ENCODE measurements around the gene ZBTB20. TPM values are rescaled to one million over a fixed set of nuclear protein-coding genes. Genes with fewer than 3 reads are reported as not detected.

ZBTB20 gene
- total RNA-seq, 1 experiment from 2014 or later: 10.7 TPM

DNA sequence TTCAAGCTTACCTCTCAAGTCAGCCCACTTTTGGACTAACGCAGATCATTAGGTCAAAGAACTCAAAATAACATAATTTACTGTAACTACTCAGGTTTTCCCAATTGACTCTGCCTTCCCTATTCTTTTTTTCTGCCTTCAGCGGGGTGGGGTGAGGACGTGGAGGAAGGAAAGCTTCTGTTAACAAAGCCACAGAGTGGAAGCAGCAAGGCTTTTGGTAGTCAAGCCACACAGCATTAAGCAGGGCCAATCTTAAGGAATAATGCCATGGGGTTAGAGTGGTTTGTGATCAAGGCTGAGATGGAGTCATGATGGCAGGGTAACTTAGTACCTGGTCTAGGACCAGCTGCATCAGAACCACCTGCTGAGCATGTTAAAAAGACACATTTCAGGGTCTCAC, 575.7 kb downstream of the ZBTB20 start:
- Mint-ChIP-seq H3K4me1 (ENCODE audit: insufficient read depth, unreplicated experiment) (no peaks in the 10 kb centered on the region), H3K27ac (ENCODE audit: low read depth, unreplicated experiment) (no peak overlapping the region), H3K4me3 (ENCODE audit: unreplicated experiment) (no peak overlapping the region), H3K9me3 (ENCODE audit: unreplicated experiment) (no peaks in the 10 kb centered on the region), H3K27me3 (ENCODE audit: insufficient read depth, unreplicated experiment) (no peaks in the 10 kb centered on the region), H3K36me3 (ENCODE audit: insufficient read depth, unreplicated experiment) (no peaks in the 10 kb centered on the region)
- ChIA-PET CTCF (interaction anchor here (0.6 to 1.2 kb wide), 2 partner anchors 16 to 27 kb away, joined by 4 read pairs; no protein-coding TSS in a partner anchor), POLR2A (interaction anchor here (0.6 kb wide), 1 partner anchor 1964 kb away, joined by 3 read pairs; no protein-coding TSS in a partner anchor)
- TF ChIP-seq CTCF (IDR thresholded peaks at IDR 0.05; ENCODE audit: unreplicated experiment): no peak
- no TSS peak for BruUV-seq (replicated peaks)
- intact Hi-C loops (cut with micrococcal nuclease): no loop called here
- DNase-seq (ENCODE audit: unreplicated experiment): no peak

DNA sequence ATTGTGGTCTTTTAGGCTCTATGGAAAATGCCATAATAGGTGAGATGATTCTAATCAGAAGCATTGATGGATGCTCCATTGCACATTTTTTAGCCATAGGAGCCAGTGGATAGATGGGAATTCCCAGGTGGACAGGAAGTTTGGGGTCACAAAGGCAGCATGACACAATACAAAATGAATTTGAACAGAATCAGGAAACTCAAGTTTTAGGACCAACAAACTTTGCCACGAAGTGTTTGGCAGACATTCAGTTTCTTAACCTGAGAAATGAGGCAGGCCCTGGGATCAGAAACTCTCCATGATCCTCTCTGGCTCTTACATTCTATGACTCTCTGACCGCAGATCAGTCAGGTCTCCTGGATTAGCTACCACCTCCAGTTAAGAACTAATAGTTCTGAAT, 577.9 kb downstream of the ZBTB20 start:
- H3K36me3 Mint-ChIP-seq (ENCODE audit: insufficient read depth, unreplicated experiment): peaks cover 2% of the 10 kb centered on the region
- no TSS peak for BruUV-seq (replicated peaks)
- ChIA-PET POLR2A (interaction anchor here (0.5 kb wide), 1 partner anchor 115 kb away, joined by 3 read pairs; no protein-coding TSS in a partner anchor), CTCF (no interaction called here)
- no peak overlapping the region for H3K4me3 Mint-ChIP-seq (ENCODE audit: unreplicated experiment)
- H3K4me1 Mint-ChIP-seq (ENCODE audit: insufficient read depth, unreplicated experiment): no peaks in the 10 kb centered on the region
- no peaks in the 10 kb centered on the region for H3K9me3 Mint-ChIP-seq (ENCODE audit: unreplicated experiment)
- intact Hi-C loops (cut with micrococcal nuclease): no loop called here
- no peak for TF ChIP-seq CTCF (IDR thresholded peaks at IDR 0.05; ENCODE audit: unreplicated experiment)
- H3K27ac Mint-ChIP-seq (ENCODE audit: low read depth, unreplicated experiment): no peak overlapping the region
- DNase-seq (ENCODE audit: unreplicated experiment): no peak
- no peaks in the 10 kb centered on the region for H3K27me3 Mint-ChIP-seq (ENCODE audit: insufficient read depth, unreplicated experiment)

DNA sequence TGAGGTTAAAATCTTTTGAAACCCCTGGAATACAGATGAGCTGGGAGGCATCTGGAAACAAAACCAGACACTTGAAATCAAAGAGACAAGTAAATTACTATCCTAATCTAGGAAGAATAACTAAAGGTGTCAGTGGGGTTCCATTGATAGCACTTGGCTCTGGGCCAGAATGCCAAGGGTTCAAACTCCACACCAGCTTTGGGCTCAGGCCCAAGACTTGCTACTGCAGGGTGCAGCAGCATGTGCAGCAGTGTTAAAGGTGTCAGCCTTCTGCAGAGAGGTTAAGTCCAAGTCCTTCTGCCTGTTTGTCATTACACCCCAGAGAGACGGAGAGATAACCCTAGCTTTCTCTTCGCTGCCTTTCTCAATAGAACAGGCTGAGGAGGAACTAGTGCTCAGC, 579.3 kb downstream of the ZBTB20 start:
- ChIA-PET CTCF (interaction anchor here (0.6 to 1.2 kb wide), 2 partner anchors 16 to 41 kb away, joined by 3 to 6 read pairs; no protein-coding TSS in a partner anchor), POLR2A (no interaction called here)
- intact Hi-C loops (cut with micrococcal nuclease): no loop called here
- Mint-ChIP-seq H3K27me3 (ENCODE audit: insufficient read depth, unreplicated experiment) (no peaks in the 10 kb centered on the region), H3K4me3 (ENCODE audit: unreplicated experiment) (no peak overlapping the region), H3K4me1 (ENCODE audit: insufficient read depth, unreplicated experiment) (no peaks in the 10 kb centered on the region), H3K9me3 (ENCODE audit: unreplicated experiment) (no peaks in the 10 kb centered on the region), H3K36me3 (ENCODE audit: insufficient read depth, unreplicated experiment) (peaks cover 7% of the 10 kb centered on the region), H3K27ac (ENCODE audit: low read depth, unreplicated experiment) (no peak overlapping the region)
- BruUV-seq (replicated peaks): no TSS peak
- no peak for DNase-seq (ENCODE audit: unreplicated experiment)
- no peak for TF ChIP-seq CTCF (IDR thresholded peaks at IDR 0.05; ENCODE audit: unreplicated experiment)

DNA sequence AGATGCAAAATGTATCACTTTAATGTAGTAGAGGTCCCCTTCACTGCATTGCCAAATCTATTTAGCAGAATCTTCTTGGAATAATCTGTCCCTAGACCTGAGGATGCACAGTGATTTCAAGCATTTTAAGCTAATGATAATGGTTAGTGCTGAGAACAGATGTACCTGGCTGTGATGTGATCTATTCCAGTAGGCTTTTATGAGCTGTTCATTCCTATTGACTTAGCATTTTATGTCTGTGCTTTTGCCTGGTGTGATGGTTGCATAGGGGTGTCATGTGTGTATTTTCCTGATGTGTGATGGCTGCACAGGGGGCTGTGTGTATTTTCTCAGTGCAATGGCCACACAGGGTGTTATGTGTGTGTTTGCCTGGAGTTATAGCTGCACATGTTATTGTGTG, 580.3 kb downstream of the ZBTB20 start:
- intact Hi-C loops (cut with micrococcal nuclease): no loop called here
- BruUV-seq (replicated peaks): no TSS peak
- no peak for TF ChIP-seq CTCF (IDR thresholded peaks at IDR 0.05; ENCODE audit: unreplicated experiment)
- POLR2A ChIA-PET: interaction anchor here (1.0 kb wide), 1 partner anchor 15 kb away, joined by 3 read pairs; no protein-coding TSS in a partner anchor
- DNase-seq (ENCODE audit: unreplicated experiment): no peak
- Mint-ChIP-seq H3K27ac (ENCODE audit: low read depth, unreplicated experiment) (no peak overlapping the region), H3K9me3 (ENCODE audit: unreplicated experiment) (no peaks in the 10 kb centered on the region), H3K27me3 (ENCODE audit: insufficient read depth, unreplicated experiment) (no peaks in the 10 kb centered on the region), H3K4me3 (ENCODE audit: unreplicated experiment) (no peak overlapping the region), H3K36me3 (ENCODE audit: insufficient read depth, unreplicated experiment) (peaks cover 7% of the 10 kb centered on the region), H3K4me1 (ENCODE audit: insufficient read depth, unreplicated experiment) (no peaks in the 10 kb centered on the region)
- CTCF ChIA-PET: no interaction called here

Measured in MCF 10A (cell line).